GM21529 (cell line): ENCODE data around the gene DCXR.
A peak's percentile ranks its signal among the peaks of the same experiment; 100 is the strongest.
"Not testable (repeated sequence)": the region's sequence is repeated elsewhere in the genome, so short reads cannot be mapped to it uniquely, and the experiment has no call there.

Experiments used
- ATAC-seq: cut with Tn5 transposase; IDR thresholded peaks from one replicate; pipeline ENCODE4 v1.9.1; 2021; ENCODE audit not compliant: unreplicated experiment

DCXR gene

GRCh38 chr17:82039695-82040299, 2.3 kb upstream of the DCXR start:
- ATAC-seq, result no peak

DNA sequence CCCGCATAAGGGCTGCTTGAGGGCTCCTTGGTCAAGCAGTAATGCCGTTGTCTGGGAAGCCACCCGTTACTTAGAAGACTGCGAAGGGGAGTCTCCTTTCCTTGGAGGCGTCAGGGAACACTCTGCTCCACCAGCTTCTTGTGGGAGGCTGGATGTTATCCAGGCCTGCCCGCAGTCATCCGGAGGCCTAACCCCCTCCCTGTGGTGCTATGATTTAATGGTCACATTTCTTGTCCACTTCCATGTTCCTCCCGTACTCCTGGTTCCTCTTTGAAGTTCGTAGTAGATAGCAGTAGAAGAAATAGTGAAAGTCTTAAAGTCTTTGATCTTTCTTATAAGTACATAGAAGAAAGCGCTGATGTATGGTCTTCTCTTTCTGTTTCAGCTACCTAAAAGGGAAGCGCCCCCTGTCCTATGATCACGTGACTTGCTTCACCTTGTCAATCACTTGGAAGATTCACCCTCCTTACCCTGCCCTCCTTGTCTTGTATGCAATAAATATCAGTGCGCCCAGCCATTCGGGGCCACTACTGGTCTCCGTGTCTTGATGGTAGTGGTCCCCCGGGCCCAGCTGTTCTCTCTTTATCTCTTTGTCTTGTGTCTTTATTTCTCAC, 1.4 kb upstream of the DCXR start:
- ATAC-seq, result not testable (repeated sequence)

- ATAC-seq, result no peak
Measured at GRCh38 chr17:82037889-82038195, 345 bp upstream of the DCXR start.

DNA sequence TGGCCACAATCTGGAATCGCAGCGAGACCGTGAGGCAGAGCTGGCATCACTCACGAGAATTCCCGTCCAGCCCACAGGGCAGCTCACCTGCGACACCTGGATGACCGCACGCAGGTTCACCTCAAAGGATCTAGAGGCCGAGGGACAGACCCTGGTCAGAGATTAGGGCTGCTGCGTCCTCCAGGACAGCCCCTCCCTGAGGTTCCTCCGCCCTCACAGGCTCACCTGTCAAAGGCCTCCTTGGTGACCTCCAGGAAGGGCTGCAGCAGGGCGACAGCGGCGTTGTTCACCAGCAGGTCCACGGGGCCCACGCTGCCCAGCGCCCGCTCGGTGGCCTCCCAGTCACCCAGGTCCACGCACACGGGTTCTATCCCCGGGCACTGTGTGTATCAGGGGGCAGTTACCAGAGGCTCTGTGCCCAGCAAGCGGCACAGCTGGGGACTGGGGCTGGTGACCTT, 834 bp downstream of the DCXR start:
- no peak for ATAC-seq

GRCh38 chr17:82035956-82036633, 1.4 kb downstream of the DCXR start:
- ATAC-seq, result no peak

GRCh38 chr17:82035488-82035887, 2.0 kb downstream of the DCXR start:
- no peak for ATAC-seq

GRCh38 chr17:82034371-82035011, 3.0 kb downstream of the DCXR start:
- ATAC-seq, result no peak

DNA sequence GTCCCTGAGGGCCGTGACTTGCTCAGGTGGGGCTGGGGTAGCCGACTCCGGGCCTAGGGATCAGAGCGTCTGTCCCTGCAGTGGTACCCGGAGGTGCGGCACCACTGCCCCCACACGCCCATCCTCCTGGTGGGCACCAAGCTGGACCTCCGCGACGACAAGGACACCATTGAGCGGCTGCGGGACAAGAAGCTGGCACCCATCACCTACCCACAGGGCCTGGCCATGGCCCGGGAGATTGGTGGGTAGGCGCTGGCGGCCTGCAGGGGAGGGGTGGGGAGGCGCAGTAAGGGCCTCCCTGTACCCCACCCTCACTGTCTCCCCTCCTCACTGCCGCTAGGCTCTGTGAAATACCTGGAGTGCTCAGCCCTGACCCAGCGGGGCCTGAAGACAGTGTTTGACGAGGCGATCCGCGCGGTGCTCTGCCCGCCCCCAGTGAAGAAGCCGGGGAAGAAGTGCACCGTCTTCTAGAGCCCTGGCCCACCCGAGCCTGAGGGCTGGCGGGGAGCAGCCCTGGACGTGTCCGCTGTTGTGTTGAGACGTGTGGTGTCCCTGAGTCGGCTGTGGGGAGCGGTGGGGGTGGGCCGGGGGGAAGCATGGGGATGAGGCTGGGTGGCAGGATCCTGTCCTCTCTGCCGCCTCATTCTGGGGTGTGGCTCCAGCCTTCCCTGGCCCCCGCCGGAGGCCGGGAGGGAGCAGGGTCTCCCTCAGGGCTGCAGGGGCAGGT, 4.0 kb downstream of the DCXR start:
- ATAC-seq, result no peak

GRCh38 chr17:82031885-82032627, 5.4 kb downstream of the DCXR start:
- ATAC-seq, result no peak

DNA sequence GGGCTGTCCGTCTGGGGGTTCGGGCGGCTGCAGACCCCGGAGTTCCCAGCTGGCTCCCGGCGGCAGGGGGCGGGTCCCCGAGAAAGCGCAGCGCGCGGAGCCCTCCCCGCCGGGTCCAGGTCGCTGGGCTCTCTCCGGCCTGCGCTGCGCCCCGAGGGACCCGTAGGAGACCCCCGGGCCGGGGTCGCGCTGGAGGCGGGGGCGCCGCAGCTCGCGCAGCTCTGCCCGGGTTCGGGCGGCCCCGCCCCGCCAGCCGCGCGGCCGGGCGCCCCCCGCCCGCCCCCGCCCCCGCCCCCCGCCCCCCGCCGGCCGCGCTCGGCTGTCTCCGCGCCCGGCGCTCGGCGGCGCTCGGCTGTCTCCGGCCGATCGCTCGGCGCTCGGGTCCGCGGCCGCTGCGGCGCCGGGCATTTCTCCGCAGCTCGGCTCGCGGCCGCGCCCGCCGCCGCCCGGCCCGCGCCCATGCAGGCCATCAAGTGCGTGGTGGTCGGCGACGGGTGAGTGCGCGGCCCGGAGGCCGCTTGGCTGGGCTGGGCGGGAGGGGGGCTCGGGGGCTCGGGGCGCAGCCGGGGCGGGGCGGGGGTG, 6.1 kb downstream of the DCXR start, which contains the start of gene RAC3:
RAC3 (plus strand) TSS at position 376 of the 582 bp plus-strand sequence; CDS start at position 460, 84 bp downstream.
- ATAC-seq, result no peak

GRCh38 chr17:82030470-82031302, 6.8 kb downstream of the DCXR start:
- peak; percentile 47 for ATAC-seq

GRCh38 chr17:82029990-82030469, 7.5 kb downstream of the DCXR start:
- ATAC-seq, result no peak

- no peak for ATAC-seq
Measured at GRCh38 chr17:82029391-82029790, 8.1 kb downstream of the DCXR start.

- no peak for ATAC-seq
Measured at GRCh38 chr17:82028966-82029365, 8.5 kb downstream of the DCXR start.

DNA sequence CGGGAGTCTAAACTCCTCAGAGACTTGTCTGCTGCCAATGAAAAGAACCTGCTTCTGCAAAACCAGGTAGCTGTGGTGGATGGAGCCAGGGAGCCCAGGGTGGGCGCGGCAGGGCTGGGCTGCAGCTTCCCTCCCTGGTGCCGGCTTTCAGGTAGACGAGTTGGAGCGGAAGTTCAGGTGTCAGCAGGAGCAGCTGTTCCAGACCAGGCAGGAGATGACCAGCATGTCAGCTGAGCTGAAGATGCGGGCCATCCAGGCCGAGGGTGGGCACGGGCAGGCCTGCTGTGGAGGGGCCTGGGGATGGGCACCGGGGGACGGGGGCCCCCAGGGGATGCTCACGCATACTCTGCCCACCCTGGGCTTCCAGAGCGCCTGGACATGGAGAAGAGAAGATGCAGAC, 9.3 kb downstream of the DCXR start:
- no peak for ATAC-seq

GRCh38 chr17:82025401-82026107, 11.9 kb downstream of the DCXR start:
- ATAC-seq, result no peak

- no peak for ATAC-seq
Measured at GRCh38 chr17:82024859-82025258, 12.6 kb downstream of the DCXR start.

GRCh38 chr17:82023447-82024241, 13.9 kb downstream of the DCXR start:
- ATAC-seq, result peak; percentile 7
